Left hindlimb (tissue), 1 donor: Measurements from ENCODE around the gene KLK10.

ENCODE experiments used
- DNase-seq: peaks from one replicate; pipeline ENCODE4 v3.0.0-alpha.2; 2018

Gene KLK10, protein sequence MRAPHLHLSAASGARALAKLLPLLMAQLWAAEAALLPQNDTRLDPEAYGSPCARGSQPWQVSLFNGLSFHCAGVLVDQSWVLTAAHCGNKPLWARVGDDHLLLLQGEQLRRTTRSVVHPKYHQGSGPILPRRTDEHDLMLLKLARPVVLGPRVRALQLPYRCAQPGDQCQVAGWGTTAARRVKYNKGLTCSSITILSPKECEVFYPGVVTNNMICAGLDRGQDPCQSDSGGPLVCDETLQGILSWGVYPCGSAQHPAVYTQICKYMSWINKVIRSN

DNA sequence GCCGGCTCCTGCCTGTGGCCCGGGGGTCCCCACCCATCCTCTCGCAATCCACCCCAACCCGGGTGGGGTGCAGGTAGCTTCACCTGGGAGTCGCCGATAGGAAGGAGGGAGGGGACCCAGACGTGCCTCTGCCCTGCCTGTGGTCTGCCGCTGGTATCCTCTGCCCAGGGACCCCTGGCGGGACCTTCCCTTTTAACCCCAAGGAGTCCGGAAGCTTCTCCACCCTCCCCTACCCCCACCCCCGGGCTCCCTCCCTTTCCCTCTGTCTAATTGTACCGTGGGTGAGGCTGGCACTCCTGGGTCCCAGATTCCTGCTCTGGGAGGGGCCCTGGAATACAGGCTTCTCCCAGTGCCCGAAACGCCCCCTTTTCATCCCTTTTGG is at the start of gene KLK10:
KLK10 (minus strand) TSS at position 166 of the 382 bp plus-strand sequence. CDS start 579 bp downstream, outside the sequence.
- DNase-seq, result no peak

DNA sequence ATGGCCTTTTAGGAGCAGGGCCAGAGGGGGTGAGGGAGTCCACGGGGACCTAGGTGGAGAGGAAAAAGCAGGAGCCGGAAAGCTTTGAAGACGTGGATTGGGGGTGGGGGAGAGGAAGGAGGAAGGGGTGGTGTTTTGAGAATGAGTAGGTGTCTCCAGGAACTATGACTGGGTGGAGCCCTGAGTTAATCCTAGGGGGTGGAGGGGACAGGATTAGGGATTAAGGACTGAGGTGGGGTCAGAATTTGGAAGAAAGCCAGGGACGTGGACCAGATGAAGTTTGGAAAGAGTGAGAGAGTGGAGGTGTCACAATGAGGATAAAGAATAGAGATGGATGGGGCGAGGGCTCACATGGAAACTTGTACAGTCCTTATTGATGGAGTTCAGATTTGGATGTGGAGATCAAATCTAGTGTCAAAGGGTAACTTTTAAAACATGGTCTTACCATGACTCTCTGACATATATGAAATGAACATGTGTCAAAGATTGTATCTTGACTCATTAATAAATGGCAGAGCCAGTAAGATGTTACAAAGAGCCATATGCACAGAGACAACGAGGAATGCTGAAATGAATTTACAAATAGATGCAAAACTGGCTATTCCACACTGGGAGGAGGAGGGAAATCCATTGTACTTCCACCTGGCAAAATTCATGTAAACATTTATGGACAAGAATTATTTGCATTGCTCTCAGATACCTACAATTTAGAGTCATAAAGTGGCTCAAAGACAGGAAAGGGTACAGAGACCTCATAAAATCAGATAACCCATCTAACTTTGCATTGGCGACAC is 47.1 kb upstream of the KLK10 start:
- no peak for DNase-seq

DNA sequence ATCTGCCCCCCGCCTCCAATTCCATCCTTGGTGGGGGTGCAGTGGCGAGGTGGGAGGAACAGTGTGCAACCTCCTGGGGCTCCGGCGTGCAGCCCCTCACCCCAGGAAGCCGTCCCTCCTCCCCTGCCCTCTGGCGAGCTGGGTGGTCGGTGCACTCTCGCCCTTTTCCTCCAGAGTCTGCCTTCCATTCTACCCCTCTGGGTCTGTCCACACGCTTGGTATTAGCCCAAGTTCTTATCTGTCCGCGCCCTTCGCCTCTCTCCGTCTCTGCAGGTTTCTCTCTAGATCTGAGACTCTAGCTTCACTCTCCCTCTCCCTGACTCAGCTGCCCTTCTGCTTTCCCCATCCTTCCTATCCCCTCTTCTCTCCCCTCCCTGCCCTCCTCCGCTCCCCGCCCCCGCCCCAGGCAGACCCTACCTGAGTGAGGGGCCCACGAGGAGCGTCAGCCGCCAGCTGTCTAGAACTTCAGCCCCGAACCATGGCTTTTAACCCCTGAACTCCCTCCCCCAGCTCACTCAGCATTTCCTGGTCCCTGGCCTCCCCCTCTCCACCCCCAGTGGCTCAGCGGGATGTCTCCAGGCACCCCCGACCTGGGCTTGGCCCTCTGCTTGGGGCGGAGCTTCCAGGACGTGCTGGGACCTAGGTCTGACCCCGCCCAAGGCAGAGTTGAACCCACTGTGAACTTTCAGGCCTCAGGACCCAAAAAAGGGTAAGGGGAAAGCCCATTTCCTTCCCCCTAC is 45.9 kb upstream of the KLK10 start:
- DNase-seq, result no peak

DNA sequence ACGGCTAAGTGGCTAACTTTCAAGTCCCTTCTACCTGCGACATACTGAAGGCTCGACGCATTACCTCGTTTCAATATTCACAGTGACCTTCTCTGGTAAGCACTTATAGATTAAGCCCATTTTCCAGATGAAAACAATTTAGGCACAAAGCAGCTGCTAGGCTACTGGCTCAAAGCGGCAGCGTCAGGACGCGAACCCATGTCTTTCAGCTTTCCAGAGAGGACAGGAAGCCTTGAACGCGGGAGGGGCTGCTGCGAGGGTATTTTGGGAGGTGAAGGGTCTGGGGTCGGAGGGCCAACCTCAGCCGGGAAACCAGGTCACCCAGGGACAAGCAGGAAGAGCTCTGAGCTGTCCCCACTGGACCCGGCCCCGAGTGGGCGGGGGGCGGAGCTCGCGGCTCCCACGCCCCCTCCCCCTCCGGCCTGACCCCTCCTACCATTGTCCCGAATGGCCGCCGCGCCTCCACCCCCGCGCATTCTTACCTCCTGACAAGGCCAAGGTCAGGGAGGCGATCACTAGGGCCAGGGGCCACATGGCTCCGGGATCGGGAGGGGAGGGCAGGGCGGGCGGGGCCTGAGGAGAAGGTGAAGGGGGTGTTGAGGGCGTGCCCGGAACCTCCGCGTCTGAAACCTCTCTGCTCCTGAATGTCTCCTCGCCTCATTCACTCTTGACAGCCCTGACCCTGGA is 45.2 kb upstream of the KLK10 start, which contains the start of gene KLK13:
KLK13 (minus strand) TSS at position 559 of the 687 bp plus-strand sequence; CDS start at position 534, 25 bp downstream.
- no peak for DNase-seq

DNA sequence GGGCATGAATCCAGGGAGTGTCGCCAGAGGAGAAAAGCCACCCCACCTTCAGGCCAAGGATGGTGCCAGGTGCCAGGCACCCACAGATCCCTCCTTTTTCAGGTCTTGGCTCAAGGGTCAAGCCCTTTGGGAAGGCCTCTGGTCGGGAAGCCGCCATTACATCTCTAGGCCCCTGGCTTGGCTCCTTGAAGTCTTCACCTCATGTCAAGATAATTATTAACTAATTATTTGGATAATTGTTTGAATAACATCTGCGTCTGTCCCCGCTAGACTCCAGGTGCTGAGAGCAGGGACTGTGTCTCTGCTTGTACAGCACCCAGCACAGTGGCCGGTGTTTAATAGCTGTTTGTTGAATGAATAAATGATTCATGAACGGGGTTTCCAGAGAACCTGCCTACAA is 44.2 kb upstream of the KLK10 start:
- DNase-seq, result no peak

DNA sequence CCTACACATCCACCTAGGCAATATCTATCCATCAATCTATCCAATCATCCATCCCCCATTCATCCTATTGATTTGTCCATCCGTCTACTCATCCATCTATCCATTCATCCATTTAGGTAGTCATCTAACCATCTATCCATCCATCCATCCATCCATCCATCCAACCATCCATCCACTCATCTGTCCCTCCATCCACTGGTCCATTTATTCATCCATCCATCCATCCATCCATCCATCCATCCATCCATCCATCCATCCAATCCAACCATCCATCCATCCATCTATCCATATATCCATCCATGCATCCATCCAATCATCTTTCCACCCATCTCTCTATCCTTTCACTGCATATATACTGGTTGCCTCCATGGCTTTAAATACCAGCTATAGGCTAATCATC is 41.5 kb upstream of the KLK10 start:
- DNase-seq, result no peak

DNA sequence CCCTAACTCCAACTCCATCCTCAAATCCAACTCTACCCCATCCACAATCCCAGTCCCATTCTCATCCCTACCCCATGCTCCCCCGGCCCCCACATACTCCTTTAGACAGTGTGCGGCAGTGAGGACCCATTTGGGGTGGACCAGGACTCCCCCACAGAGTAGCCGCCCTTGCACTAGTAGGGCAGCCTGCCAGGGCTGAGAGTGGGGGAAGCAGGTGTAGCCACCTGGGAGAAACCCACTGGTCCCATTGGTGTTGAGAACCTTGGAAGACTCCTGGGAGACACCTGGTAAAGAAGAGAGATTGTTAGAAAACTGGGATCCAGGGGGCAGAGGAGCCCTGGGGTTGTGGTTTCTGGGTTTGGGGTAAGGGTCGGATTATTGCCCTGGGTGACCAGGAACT is 40.8 kb upstream of the KLK10 start:
- no peak for DNase-seq

DNA sequence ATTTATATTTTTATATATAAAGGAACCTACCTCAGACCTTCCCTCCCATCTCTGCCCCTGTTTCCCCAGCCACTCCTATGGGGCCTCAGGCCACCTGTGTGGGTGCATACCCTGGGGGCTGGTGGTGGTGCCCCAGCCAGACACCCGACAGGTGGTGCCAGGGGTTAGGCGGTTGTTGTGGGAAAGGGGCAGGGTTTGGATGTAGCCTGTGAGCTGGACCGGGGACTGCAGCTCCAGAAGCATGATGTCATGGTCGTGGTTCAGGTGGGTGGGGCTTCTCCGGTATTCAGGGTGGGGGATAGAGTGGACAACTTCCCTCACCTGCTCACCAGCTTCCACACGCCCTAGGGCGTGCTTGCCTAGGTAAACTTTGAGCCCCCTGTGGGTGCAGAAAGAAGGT is 40.2 kb upstream of the KLK10 start:
- DNase-seq, result no peak

DNA sequence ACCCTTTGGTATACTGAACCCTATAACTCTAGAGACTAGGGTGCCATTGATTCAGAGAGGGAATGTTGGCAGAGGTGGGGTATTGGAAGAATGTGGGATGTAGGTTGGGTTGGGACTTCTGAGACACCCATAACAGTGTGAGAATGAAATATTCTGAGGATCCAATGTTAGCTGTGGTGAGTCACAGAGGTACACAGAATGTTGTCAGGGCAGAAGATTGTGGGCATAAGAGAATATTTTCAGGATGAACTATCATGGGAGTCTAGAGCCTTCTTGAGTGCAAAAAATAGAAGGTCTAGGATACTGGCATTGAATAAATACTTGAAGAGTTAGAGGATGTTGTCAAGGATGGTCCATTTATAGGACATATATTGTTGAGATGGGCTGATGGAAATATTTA is 36.4 kb upstream of the KLK10 start:
- DNase-seq, result no peak

DNA sequence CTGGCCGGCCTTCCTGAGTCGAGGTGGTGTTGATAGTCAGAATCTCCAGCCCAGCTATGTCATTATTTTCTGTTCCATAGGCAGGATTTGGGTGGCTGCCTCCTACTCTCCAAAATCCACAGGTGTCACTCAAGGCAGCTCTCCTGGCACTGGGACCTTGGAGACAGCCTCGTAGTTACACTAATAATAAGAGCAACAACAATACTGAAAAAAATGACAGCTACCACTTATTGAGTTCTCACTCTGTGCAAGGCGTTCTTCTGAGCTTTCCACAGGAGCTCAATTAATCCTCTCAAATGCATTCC is 27.5 kb upstream of the KLK10 start:
- DNase-seq, result no peak

DNA sequence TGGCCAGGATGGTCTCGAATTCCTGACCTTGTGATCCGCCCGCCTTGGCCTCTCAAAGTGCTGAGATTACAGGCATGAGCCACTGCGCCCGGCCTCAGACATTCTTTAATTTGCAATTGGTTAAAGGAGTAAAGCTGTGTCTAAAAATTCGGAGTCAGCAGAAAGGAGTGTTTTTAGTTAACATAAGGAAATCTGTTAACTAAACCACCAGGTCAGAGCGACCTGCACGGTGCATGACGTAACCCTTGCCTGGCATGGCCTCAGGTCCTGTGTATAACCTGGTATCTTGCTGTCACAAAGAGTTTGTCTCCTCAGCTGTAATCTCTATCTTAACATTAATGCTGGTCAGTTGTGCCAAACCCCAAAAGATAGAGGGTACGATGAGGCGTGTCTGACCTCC is 24.8 kb upstream of the KLK10 start:
- DNase-seq, result no peak

DNA sequence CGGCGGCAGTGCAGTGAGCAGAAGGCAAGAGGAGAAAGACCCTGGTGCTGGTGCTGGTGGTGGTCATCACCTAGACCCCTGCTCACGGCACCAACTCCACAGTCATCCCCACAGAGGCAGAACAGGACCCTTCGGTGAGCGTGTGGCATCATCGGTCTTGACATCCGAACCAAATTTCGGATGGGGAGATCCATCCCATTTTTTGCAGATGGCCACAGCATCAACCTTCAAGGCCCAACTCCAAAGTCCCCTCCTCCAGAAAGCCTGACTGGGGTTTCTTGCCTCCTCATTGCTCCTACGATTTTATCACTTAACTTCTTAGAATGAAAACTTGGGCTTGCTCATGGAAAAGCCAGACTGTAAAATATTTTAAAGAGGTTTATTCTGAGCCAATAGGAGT is 24.0 kb upstream of the KLK10 start:
- DNase-seq, result no peak

DNA sequence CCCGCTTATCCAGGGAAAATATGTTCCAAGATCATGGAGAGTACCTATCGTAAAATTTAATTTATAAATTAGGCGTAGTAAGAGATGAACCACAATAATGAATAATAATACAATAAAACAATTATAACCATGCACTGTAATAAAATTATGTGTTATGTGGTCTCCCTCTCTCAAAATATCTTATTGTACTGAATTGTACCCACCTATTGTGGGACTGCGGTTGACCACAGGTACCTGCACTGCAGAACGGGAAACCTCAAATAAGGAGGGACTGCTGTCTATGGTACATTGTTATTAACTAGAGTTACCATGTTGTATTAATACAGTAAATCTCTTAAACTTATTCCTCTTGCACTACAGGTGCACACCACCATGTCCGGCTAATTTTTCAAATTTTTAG is 20.6 kb upstream of the KLK10 start:
- DNase-seq, result no peak

DNA sequence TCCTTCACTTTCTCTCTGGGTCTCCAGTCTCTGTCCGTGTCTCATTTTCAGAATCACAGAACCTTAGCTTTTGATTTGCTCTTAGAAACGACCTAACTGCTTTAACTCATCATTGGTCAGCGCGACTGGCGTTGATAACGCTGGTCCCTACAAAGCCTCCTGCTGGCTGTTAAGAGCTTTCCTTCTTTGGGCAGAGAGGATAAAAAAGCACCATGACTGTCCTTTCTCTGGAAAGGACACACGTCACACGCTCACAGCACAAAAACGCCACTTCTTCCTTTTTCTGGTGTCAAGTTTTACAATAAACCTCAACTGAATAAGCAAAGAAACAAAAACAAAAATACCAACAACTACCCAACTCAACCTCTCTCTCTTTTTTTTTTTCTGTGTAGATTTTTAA is 17.0 kb upstream of the KLK10 start:
- DNase-seq, result no peak

DNA sequence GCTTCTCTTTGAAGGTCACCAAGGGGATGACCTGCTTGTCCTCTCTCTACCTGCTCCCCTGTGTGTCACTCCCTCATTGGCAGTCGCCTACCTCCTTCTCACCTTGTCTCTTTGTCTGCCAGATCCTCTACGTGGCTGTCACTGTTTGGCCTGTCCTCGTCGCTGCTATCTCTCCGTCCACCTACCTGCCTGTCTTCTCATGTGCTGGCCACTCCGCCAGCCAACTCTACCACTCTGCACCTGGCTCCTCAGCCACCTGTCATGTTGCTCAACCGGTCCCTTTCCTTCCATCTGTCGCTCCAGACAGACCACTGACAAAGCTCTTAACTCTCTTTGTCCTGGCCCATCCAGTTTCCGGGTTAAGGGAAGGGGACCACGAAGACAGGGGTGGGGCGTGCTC is 15.2 kb upstream of the KLK10 start, which contains the start of gene KLK12:
KLK12 (minus strand) TSS at position 299 of the 400 bp plus-strand sequence. CDS start 381 bp downstream, outside the sequence.
- DNase-seq, result no peak

DNA sequence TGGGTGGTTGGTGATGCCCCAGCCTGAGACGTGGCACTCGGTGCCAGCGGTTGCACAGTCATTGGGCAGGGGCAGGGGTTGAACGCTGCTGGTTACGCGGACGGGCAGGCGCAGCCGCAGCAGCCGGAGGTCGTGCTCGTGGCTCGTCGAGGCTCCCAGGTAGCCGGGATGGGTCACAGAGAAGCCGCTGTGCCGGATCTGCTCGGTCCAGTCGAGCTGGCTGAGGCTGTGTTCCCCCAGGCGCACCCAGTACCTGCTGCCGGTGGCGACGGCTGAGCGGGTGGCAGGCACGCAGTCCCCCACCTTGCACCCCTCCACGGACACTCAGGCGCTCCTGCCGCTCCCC is 12.3 kb upstream of the KLK10 start:
- no peak for DNase-seq

DNA sequence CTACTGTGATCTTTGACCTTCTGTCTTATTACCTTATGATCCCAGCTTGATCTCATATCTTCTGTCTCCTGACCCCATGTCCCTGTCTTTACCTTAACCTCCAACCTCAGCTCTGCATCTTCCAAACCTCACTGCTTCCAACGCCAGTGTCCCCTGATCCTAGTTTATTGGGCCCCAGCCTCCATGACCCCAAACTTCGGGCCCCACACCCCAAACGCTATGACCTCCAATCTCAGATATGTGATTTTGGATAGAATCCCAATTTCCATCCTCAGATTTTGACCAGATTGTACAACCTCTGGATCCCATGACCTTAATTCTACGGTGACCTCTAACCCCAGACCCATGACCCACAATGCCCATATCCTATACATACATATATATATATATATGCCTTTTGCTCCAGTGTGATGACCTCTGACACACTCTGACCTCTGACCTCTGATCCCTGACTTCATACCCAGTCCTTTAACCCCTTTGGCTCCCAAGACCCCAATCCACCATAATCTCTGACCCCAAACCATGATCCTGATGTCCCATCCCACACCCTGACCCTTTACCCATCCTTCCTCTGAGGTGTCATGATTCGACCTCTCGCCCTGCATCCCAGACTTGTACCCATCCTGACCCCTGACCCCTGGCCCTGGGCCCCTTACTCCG is 11.8 kb upstream of the KLK10 start:
- DNase-seq, result no peak

DNA sequence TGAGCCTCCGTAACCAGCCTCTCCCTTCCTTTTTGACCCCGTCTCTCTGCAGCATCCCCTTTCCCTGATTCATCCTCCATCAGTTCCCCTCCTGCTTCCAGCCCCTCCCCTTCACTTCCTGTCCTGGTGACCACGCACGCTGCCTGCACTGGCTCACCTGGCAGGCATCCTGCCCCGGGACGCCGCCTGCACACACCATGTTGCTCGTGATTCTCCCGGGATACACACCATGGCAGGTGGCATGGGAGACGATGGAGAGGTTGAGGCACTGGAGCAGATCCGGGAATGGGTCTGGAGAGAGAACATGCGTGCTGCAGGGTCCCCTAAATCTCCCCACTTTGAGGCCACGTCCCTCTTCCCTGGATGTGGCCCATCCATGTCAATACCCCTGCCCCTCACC is 11.1 kb upstream of the KLK10 start:
- no peak for DNase-seq

DNA sequence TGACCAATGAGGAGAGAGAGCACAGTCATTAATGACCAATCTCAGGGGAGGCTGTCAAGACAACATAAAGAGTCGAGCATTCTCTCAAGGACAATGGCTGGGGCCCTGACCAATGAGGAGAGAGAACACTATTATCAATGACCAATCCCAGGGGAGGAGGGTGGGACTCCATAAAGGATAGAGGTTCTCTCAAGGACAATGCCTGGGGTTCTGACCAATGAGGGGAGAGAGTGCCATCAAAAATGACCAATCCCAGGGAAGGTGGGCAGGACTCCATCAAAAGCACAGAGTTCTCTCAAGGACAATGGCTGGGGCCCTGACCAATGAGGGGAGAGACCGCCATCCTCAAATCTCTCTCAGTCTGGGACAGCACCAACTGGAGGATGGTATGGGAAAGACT is 10.2 kb upstream of the KLK10 start:
- DNase-seq, result no peak

DNA sequence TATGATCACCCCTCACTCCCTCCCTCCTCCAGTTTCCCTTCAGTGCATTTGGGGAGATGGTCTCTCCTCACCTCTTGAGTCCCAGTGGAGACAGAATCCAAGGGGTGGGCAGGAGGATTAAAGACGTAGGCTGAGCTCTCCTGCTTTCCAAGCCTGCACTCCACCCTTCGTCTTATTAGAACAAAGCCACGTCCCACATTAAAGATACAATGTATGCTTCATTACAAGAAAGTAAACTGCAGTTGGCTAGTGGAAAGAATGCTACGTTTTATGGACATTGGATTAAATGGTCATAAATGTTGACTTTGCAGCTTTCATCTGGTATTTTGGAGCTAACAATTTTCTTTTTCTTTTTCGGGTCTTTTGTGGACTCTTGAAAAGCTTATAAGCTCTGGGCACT is 8.4 kb upstream of the KLK10 start:
- DNase-seq, result no peak

DNA sequence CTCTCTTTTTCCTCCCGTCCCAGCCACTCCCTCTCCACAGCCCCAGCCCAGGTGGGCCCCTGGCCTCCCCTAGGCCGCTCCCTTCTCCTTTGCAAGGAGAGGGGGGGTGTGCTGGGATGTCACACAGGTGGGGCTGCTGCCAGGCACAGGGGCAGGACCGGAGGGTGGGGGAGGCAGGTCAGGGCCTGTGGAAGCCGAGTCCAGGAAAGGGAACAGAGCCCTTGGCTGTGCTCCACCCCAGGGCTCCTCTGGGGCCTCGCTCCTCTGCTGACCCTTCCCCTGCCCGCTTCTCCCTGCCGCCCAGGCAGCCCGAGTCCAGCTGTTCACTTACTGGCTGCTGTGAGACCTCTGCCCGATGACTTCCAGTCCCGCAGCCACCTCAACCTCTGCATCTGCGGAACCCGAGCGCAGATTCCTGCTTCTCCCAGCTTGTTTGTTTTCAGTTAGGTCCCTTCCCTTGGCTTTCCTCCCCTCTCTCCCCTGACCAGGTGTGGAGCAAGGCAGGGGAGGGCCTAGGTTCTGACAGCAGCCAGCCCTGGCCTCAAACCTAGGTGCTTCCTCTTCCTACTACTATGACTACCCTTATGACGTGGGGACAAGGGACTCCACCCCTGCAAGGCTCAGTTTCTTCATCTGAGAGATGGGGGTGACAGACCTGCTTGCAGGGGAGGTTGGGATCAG is 7.8 kb upstream of the KLK10 start:
- no peak for DNase-seq

DNA sequence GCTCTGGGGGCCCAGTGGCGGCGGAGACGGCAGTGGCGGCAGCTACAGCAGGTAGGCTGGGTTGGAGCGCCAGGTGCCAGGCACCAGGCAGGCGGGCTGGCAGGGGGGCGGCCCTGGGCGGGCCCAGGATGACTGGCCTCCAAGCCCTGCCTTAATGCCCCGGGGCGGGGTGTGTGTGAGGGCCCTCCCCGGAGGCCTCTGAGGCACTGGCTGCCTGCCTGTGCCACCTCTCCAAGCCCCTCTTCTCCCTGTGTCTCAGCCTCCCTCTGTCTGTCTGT is 7.0 kb upstream of the KLK10 start, which contains the start of gene KLK11:
KLK11 (minus strand) TSS at position 63 of the 278 bp plus-strand sequence. CDS start 985 bp downstream, outside the sequence.
- DNase-seq, result no peak
